Amygdala (tissue), 56 donors: ENCODE measurements around the gene CLSTN2.

Source experiments
- DNase-seq, 56 donors: peaks; one replicate each; lab custom pipeline; 2025; lab: John Stamatoyannopoulos, UW

CLSTN2 gene

GRCh38 chr3:140252812-140253656 lies 318.0 kb downstream of the CLSTN2 start:
- DNase-seq, result no peak

- DNase-seq, result no peak
Observed at GRCh38 chr3:140258222-140258724, 323.3 kb downstream of the CLSTN2 start.

DNA sequence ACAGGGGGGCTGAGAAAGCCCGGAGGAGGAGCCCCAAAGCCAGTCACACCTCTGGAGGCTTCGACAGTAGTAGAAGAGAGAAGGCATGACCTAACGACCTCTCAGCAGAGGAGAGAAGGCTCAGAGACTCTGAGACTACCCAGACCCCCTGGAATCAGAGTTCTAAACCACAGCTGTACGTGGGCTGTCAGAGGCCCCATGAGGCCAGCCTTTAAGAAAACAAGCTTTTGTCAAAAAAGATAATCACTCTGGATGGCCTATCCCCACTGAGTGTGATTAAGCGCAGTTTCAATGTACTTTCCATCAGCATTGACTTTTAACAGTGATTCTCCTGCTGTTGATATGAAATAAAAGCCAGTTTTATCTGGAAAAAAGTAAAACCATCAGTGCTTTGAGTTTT lies 330.3 kb downstream of the CLSTN2 start:
- DNase-seq, result no peak

- DNase-seq, result no peak
Observed at GRCh38 chr3:140268103-140268502, 333.1 kb downstream of the CLSTN2 start.

GRCh38 chr3:140268610-140269009 lies 333.6 kb downstream of the CLSTN2 start:
- no peak for DNase-seq

GRCh38 chr3:140270329-140270728 lies 335.3 kb downstream of the CLSTN2 start:
- no peak for DNase-seq

DNA sequence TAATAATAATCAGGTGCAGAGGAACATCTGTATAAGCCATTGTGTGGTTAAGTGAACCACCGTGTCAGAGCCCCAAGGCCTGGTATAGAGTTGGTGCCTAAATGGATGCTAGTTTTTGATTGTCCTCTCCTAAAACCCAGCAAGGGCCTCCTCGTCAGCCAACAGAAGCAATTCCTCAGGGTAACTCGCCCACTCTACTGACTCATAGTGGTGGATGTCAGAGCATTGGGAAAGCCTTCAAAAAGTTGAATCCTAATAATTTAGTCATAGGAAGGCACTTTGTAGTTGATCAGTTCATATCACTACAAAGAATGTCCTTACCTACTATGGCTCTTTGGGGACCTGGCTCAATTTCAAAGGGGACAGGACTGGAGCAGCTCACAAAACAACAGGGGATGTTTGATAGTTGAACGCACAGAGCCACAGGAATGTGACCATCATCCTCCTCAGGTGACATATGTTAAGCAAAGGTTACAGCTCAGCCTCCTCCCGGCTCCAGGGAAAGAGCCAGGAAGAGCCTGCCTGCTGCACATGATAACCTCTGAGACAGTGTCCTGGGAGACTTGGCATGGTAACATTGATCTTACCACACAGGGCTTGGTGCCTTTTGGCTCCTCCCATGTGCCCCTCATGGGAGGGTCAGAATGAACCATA lies 338.7 kb downstream of the CLSTN2 start:
- no peak for DNase-seq

GRCh38 chr3:140274429-140274828 lies 339.4 kb downstream of the CLSTN2 start:
- no peak for DNase-seq

DNA sequence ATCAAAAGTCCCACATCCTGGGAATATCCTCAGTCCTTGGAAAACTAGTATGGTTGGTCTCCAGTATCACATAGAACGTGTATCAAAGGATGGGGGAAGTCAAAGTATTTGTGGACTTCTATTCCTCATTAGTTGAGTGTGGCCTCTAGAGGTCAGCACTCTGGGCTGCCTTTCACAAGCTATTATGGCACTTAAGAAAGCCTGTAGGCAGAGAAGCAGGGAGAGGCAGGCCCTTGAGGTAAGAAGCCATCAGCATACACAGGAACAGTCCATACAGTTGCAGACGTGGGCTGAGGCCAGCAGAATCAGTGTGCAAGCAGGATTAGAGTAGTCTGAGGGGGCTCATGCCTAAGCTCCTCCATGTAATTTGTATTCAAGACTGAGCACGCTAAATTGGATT lies 341.7 kb downstream of the CLSTN2 start:
- DNase-seq, result peak in 1 of 56 donors; percentile 1

DNA sequence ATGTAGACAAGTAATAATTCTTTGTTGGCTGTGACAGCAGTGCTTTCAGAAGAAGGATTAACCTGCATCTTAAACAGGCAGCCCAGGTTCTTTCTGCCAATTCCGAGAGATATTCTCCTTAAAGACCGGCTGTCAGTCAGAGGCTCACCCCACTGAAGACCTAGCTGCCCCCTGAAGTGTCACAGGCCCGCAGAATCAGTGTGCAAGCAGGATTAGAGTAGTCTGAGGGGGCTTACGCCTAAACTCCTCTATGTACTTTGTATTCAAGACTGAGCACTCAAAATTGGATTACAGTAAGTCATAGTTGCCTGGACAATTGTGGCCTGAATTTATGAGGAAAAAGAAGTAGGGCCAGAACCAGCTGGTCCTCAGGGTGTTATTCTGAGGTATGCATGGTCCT lies 342.9 kb downstream of the CLSTN2 start:
- no peak for DNase-seq

GRCh38 chr3:140284372-140284771 lies 349.4 kb downstream of the CLSTN2 start:
- DNase-seq, result no peak

GRCh38 chr3:140285380-140285779 lies 350.4 kb downstream of the CLSTN2 start:
- no peak for DNase-seq

GRCh38 chr3:140288595-140288994 lies 353.6 kb downstream of the CLSTN2 start:
- DNase-seq, result no peak

DNA sequence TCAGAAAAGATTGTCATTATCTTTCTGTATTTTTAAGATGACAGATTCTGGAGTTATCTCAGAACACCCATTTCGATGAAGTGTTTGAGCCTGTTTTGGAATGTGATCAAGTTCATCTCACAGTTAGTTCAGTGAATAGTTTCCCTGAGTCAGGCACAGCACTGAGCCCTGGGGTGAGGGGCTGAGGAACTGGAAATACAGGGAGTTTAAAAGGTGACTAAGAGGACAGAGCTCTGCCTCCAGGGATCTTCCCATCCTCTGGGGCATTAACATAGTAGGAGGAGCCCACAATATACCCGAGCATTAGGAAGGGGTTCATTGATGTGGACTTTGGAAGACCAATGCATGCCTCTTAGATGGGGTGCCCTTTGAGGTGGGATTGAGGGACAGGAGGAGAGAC lies 355.1 kb downstream of the CLSTN2 start:
- DNase-seq, result no peak

- DNase-seq, result no peak
Observed at GRCh38 chr3:140292170-140292569, 357.2 kb downstream of the CLSTN2 start.

DNA sequence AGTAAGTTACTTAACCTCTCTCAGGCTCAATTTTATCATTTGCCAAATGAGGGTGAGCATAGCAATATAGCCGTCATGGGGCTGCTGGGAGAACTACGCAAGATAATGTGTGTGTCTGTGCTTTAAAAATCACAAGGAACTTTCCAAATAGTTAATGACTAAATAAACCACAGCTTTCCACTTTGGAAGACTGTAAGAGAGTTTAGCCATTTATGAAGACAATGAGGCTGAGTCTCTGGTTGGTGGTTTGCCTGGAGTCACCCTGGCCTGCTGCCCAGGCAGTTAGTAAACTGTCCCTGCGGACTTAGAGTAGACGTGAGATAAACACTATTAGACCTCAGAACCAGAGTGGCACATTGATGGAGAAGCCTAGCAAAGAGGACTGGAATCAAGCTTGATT lies 357.7 kb downstream of the CLSTN2 start:
- DNase-seq, result no peak

DNA sequence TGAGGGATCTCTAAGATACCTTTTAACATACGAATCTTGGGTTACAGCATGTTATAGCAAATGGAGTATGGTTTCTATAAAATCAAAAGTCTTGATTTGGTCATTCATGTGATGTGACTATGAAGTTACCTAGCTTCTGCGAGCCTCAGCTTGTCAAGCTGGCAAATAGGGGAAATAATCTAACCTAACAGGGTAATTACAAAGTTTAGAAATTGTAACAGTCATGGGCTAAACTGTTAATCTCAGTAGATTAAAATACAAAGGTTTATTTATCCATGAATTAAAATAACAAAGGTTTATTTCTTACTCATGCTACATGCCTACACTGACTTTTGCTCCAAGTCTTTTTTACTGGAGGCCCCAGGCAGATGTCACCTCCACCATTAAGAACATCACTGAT lies 359.1 kb downstream of the CLSTN2 start:
- DNase-seq, result no peak

DNA sequence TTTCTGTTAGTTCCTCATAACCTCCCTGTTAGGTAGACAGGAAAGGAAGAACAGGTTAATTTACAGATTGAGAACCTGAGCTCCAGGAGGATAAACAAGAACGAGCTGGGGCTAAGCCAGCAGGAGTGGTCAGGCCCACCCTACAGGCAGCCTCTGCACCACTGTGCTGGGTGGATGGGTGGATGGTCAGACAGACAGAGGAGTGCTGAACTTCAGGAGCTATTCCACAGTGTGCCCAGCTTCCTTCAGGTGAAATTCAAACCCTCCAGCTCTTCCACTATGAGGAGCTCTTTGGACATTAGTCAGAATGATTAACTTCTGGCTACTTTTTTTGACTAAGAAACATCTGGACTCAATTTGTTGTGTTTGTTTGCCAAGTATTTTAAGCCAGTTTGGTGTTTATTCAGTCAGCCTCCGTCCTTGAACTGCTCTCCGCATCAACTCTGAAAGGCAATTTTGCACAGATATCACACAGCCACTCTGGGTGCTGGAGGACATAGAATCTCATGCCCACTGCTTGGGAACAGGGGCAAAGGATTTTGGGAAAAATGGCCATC lies 361.9 kb downstream of the CLSTN2 start:
- no peak for DNase-seq

DNA sequence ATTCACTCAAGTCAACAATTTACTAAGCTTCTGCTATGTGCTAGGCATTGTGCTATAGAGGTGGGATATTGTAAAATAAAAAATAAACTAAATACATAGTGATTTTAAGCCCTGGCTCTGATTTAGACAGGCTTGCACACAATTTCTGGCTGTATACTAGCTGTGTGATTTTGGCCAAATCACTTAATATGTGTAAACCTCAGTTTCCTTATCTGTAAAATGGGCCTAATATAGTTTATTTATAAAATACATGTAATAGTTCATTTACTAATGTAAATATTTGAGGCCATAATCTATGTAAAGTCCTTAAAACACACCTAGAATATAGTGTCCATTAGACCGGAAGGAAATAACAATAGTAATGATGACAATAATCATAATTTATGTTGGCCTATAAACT lies 363.1 kb downstream of the CLSTN2 start:
- no peak for DNase-seq

DNA sequence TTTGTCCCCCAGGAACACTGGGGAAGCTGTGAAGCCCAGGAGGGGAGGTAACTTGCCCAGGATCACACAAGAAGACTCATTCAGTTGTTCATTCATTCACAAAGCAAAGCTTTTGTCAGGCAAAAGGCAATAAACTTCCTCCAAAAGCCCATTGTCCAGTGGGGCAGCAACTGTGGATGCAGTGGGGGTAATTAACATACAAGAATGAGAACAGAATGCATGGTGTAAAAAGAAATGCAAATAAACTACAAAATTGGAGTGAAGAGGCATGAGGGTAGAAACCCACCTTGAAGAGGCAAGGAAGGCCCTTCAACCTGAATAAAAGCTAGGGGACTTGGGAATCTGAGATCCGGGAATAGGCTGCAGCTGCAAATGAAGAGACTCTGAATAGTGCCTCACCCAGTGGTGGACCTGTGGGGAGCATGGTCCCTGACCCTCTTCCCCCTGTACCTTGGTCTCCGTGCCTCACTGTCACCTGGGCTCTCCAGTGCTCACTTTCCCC lies 363.6 kb downstream of the CLSTN2 start:
- DNase-seq, result no peak

DNA sequence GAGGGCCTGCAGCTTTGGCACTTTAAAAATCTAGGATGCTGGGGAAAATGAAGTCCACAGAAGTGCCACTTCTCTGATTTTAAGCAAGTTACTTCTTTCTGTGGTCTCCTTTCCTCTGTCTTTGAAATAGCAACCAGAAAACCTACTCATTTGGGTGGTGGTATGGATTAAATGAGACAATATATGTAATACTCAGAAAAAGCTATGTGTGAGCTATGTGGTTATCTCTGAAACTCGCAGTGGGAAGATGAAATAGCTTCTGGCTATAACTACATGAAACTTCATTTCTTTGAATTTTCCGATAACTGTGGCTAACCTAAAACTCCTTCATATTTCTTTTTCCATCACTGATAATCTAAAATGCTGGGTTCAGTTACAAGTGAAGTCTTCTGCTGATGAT lies 368.9 kb downstream of the CLSTN2 start:
- DNase-seq, result no peak
